Neural cell (in vitro differentiated cells): ENCODE results near the gene FXYD6.

ENCODE experiments used
- CTCF ChIP-seq: fragments of 450-650 bp; IDR thresholded peaks from 2 replicates; pipeline ENCODE4 v1.5.1; 2014; ENCODE audit warnings: antibody characterized with exemption, mild to moderate bottlenecking, moderate library complexity; ENCODE audit not compliant: poor library complexity, severe bottlenecking
- EP300 ChIP-seq: fragments of 450-650 bp; conservative IDR thresholded peaks from 2 replicates; pipeline ENCODE4 v1.6.1; 2014; ENCODE audit warnings: antibody characterized with exemption, mild to moderate bottlenecking, moderate library complexity; ENCODE audit not compliant: poor library complexity, severe bottlenecking

DNA sequence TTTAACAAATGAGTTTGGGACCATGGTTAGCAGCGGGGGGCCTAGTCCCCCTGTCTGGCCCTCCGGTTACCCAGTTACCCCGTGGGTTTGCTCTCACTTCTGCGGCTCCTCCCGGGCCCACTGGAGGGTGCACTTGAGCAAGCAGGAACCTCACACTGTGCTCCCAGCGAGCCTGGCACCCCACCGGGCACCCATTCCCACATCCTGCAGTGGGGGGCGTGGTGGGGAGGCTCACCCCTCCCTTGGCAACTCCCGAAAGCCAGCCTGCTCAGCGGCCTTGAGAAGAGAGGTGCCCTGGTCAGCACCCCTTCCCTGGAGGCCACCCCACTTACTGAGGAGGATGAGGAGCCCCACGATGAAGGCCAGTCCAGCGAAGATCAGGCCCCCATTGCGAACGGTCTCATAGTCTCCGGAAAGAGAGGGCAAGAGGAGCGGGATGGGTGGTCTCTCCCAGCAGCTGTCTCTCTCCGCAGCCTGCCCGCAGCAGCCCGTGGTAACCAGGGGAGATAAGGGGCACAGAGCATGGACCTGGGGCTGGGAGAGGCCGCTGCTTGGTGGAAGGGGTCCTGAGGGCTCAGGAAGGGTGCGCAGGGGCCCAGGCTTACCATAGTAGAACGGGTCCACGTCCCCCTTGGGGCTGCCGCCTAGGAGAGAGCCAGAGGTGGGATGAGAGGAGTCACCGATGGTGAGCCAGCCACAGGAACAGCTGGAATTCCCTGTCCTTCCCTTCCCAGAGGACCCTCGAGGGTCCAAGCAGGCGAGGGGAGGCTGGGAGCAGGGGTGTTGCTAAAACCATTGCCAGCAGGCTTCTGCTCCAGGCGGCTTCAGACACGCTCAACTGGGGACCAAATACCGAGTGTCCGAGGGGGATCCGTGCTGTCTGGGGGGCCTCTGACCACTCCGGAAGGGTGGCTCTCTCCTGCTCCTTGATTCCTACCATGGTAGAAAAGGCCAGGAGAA is 54.1 kb downstream of the FXYD6 start:
- TF ChIP-seq EP300 (no peak), CTCF (peak; percentile 50)
